DMS153 treated with DMSO at 0.1 percent for 48 hours (cell line): ENCODE measurements around the gene SLC9C1.

ENCODE experiments used
- DNase-seq: peaks from one replicate; lab custom pipeline; 2025; ENCODE audit not compliant: unreplicated experiment; lab: John Stamatoyannopoulos, UW

The SLC9C1 gene

GRCh38 chr3:112115806-112116383 is 178.1 kb downstream of the SLC9C1 start:
- no peak for DNase-seq

GRCh38 chr3:112115161-112115739 is 178.8 kb downstream of the SLC9C1 start:
- DNase-seq = no peak

GRCh38 chr3:112114576-112115160 is 179.3 kb downstream of the SLC9C1 start:
- DNase-seq = no peak

- peak; percentile 78 for DNase-seq
Observed at GRCh38 chr3:112111785-112112402, 182.1 kb downstream of the SLC9C1 start.

DNA sequence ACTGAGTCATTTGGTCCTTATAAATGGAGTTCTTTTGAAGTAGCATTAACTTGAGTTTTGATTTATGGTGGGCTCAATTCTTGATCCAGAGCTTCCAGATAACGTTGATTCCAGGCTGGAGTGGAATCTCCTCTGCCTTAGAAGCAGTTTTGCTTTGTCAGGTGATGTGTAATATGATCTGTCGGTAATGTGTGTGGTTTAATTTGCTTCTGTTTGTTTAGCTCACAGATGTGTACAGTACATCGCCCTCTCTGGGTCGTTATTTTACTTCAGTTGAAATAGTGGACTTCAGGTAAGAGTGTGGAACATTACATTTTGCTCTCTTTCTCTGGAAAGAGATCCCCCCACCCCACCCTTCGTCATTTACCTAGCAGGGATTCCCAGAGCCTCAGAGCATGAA is 184.7 kb downstream of the SLC9C1 start:
- DNase-seq = peak; percentile 68

DNA sequence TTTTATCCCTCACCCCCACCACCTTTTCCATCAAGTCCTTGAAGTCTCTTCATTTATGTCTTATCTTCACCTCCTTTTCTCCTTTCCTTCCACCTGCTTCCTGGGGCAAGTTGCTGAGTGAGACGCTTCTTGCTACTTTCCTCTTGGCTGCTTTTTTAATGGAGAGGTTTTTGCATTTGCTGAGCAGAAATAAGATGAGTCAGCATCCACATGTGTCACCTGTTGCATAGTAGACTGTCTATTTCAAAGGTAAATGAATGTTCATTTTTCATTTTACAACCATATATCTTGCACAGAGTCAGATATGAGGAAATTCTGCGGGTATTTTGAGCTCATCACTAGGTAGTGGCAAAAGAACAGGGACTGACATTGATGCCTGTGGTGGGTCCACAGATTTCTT is 189.2 kb downstream of the SLC9C1 start:
- no peak for DNase-seq

DNA sequence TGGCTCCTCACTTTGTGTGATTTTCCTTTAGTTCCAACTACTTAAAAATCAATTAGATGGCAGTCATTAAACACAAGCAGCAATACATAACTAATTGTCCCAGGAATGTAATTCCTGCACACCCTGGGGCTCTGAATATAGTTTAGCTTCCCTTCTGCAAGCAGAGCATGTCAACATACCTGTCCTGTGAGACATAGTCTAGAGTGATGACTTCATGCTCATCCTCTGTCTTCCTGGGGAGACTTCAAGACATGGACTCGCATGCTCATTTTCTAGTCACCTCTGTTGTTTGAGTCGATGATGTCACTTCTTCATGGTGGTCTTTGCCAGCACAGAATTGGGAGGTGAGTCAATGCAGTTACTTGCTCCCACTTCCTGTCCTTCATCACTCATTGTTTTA is 192.1 kb downstream of the SLC9C1 start:
- DNase-seq = no peak

- DNase-seq = peak; percentile 91
Observed at GRCh38 chr3:112097378-112097777, 196.6 kb downstream of the SLC9C1 start.

DNA sequence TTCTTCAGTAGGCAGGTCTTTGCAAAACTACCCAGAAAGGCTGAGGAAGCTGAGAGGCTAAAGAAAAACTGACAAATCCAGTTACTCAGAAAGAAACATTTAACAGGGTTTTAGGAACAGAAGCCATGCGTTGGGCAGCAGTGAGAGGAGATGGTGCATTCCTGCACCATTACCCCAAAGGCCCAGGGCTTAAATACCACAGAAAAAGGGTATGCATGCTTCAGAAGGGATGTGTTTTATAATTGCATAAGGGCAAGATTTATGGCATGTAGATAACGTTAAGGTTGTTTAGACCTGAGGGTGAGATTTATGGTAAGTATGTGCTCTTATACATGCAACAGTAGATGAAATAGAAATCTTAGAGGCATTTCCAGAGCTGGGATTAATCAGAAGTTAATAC is 197.8 kb downstream of the SLC9C1 start:
- no peak for DNase-seq

- DNase-seq = no peak
Observed at GRCh38 chr3:112095731-112096130, 198.3 kb downstream of the SLC9C1 start.

DNA sequence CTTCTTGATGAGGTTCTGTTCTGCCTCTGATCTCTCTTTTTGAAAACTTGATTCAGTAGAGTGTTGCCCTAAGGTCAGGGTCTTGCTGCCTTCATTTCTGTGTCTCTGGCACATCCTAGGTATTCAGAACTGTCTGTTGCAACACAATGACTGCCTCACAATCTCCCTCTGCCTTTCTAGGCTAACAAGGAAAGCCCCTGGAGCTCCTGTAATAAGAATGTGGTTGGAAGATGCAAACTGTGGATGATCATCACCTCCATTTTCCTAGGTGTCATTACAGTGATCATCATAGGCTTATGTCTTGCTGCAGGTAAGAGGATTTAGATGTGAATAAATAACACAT is 200.9 kb downstream of the SLC9C1 start:
- DNase-seq = no peak

DNA sequence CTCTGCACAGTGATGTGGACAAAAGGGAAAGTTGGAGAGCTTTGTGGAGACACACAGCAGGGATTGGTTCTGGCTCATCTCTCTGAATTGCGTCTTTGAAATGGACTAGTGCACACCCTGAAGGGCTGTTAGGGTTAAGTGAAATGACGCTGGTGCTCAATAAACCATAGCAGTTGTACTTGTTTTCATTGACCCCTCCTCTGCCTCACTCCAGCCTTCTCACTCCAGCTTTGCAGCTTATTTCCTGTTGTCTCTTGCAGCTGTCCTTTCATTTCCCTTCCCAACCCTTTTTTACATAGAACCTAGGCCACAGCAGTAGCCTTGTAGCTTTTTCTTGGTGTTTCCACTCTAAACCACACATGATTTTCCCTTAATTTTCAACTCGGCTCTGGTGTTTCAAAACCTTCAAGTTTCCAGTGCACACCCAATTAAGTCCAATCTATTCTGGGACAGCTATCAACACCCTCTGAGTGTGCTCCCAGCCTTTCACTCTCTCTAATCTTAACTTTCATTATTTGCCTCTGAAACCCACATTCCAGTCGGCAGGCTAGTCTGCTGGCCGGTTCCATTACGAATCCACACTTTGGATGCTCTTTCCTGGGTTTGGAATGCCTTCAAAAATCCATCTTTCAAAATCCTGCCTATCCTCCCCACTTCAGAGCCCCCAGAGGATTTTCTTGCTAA is 201.4 kb downstream of the SLC9C1 start:
- peak; percentile 32 for DNase-seq

DNA sequence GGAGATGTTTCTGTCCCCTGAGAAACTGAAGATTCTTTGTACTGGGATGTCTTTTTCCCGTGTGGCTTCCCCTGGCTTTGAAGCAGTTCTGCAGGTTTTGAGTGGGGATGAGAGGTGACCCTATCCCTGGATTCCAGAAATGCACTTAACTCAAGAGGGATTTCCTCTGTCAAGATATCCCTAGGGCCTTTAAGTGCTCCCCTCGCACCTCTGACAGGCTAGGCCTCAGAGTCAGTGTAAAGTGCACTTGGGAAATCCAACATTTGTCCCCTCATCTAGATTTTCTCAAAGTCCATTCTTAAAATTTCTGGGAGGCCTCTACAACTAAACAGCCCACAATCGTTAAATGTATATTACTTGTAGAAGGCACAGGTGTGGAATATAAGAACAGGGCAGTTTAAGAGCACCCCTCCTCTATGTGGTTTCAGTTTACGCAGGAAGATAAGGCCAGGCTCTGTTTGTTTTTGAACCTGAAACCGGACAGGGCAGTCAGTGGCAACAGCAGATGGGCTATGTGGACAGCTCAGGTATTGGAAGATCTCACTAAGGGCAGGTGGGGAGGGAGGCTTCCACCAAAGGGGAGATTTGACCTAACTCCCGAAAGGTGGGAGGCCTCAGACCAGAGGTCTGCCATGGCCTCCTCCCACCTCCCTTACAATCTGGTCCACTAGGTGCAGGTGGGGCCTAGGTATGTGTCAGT is 203.0 kb downstream of the SLC9C1 start:
- peak; percentile 71 for DNase-seq
